CD4-positive, alpha-beta T cell (primary cell): ENCODE data around the gene SLC9A6. TPM values are rescaled to one million over a fixed set of nuclear protein-coding genes. Genes with fewer than 3 reads are reported as not detected.
"Not testable (repeated sequence)": the region's sequence is repeated elsewhere in the genome, so short reads cannot be mapped to it uniquely, and the experiment has no call there.

Source experiments
- ATAC-seq: fragments of 200-7000 bp; cut with Tn5 transposase; one replicate; pipeline ENCODE4 v1.10.0; 2022; ENCODE audit warnings: mild to moderate bottlenecking; ENCODE audit not compliant: poor library complexity
- CTCF ChIA-PET: fragments of 350-600 bp; sonication (Branson Sonifier 250); formaldehyde crosslinking; loops from one replicate; lab custom pipeline; 2021; ENCODE audit warnings: antibody characterized with exemption, inconsistent platforms; lab: Charles Lee
- POLR2A ChIA-PET: fragments of 350-600 bp; sonication (Branson Sonifier 250); formaldehyde crosslinking; loops from one replicate; lab custom pipeline; 2021; ENCODE audit warnings: antibody characterized with exemption, inconsistent platforms; lab: Charles Lee
- DNase-seq, 14 experiments: peaks; one replicate each; pipeline ENCODE4 v3.0.0-alpha.2; 2013 to 2020; ENCODE audit warnings: mixed read lengths in 2 of 14
- H3K27ac ChIP-seq, 2 donors: one replicate each; pipeline versions ENCODE4 v1.5.1 to v1.7.0; 2013; ENCODE audit warnings: low read length in 2 of 2, low read depth in 1 of 2, mild to moderate bottlenecking in 1 of 2
- H3K27me3 ChIP-seq, 2 experiments: 1 replicate in 1 of 2; 2 replicates in 1 of 2; pipeline versions ENCODE4 v1.6.1 to v1.7.0; 2013; ENCODE audit warnings: low read length in 2 of 2, control low read depth in 1 of 2, mild to moderate bottlenecking in 1 of 2, moderate library complexity in 1 of 2; ENCODE audit not compliant: insufficient read depth in 2 of 2, control insufficient read depth in 1 of 2
- H3K36me3 ChIP-seq: one replicate; pipeline ENCODE4 v1.6.1; 2013; ENCODE audit warnings: low read length, control low read depth; ENCODE audit not compliant: insufficient read depth
- H3K4me1 ChIP-seq: one replicate; pipeline ENCODE4 v1.6.1; 2013; ENCODE audit warnings: low read length, control low read depth; ENCODE audit not compliant: insufficient read depth
- H3K4me3 ChIP-seq: one replicate; pipeline ENCODE4 v1.5.1; 2013; ENCODE audit warnings: mild to moderate bottlenecking, low read length, moderate library complexity
- H3K9me3 ChIP-seq, 2 experiments: 1 replicate in 1 of 2; 2 replicates in 1 of 2; pipeline versions ENCODE4 v1.6.1 to v1.7.0; 2013; ENCODE audit warnings: low read length in 2 of 2, mild to moderate bottlenecking in 2 of 2, control low read depth in 1 of 2, moderate library complexity in 1 of 2; ENCODE audit not compliant: control insufficient read depth in 1 of 2, insufficient read depth in 1 of 2
- H3K27ac Mint-ChIP-seq: one replicate; pipeline ENCODE4 v1.8.0; 2020; ENCODE audit warnings: mixed read lengths
- H3K27me3 Mint-ChIP-seq: one replicate; pipeline ENCODE4 v1.8.0; 2021; ENCODE audit warnings: mixed read lengths
- H3K36me3 Mint-ChIP-seq: one replicate; pipeline ENCODE4 v1.8.0; 2021; ENCODE audit warnings: low read depth, mixed read lengths
- H3K4me1 Mint-ChIP-seq: one replicate; pipeline ENCODE4 v1.8.0; 2021; ENCODE audit warnings: low read depth, mixed read lengths
- H3K4me3 Mint-ChIP-seq: one replicate; pipeline ENCODE4 v1.8.0; 2020; ENCODE audit warnings: mild to moderate bottlenecking, mixed read lengths
- H3K9me3 Mint-ChIP-seq: one replicate; pipeline ENCODE4 v1.8.0; 2020; ENCODE audit warnings: mixed read lengths
- intact Hi-C, 2 experiments: fragments of 100-400 bp; cut with DNase I in 1 of 2; cut with micrococcal nuclease in 1 of 2; formaldehyde crosslinking; loops; one replicate each; pipeline versions ENCODE4 v1.15.1 to v1.9.0; 2023 to 2025; cut with DNase I, micrococcal nuclease
- total RNA-seq, 174 experiments: library from RNA in 2 of 174; stranded (reverse) in 2 of 174; gene quantifications; one replicate each; pipeline ENCODE4 v1.2.3 and lab custom pipeline; 2021 to 2026
- TF ChIP-seq, protein P1 (sequence below): fragments of 200-600 bp; IDR thresholded peaks from one replicate; pipeline ENCODE4 v1.8.0; 2022; ENCODE audit warnings: antibody characterized with exemption, mild to moderate bottlenecking

SLC9A6 gene
- total RNA-seq, 2 experiments from 2014 or later: 17.8 to 20.0 TPM

DNA sequence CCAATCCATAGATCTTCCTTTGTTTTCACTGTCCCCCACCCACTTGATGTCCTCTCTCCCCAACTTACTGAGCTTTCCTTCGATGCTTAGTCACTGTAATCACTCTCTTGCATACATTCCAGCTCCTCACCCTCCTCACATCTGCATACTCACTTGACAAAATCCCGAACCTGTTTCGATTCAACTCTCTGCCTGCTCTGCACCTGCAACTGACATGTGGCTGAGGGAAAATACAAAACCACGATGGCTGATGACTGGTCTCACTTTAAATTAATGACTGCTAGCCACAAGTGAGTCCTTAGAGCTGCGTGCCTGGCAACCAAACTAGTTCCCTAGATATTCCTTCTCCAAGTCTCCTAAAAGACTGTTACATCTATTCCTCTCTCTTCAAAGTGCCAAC, 91.7 kb downstream of the SLC9A6 start:
- TF ChIP-seq, protein P1, sequence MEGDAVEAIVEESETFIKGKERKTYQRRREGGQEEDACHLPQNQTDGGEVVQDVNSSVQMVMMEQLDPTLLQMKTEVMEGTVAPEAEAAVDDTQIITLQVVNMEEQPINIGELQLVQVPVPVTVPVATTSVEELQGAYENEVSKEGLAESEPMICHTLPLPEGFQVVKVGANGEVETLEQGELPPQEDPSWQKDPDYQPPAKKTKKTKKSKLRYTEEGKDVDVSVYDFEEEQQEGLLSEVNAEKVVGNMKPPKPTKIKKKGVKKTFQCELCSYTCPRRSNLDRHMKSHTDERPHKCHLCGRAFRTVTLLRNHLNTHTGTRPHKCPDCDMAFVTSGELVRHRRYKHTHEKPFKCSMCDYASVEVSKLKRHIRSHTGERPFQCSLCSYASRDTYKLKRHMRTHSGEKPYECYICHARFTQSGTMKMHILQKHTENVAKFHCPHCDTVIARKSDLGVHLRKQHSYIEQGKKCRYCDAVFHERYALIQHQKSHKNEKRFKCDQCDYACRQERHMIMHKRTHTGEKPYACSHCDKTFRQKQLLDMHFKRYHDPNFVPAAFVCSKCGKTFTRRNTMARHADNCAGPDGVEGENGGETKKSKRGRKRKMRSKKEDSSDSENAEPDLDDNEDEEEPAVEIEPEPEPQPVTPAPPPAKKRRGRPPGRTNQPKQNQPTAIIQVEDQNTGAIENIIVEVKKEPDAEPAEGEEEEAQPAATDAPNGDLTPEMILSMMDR: no peak
- peaks cover 0 to 5% of the 10 kb centered on the region in 2 experiments for H3K27me3 ChIP-seq
- Mint-ChIP-seq H3K9me3 (no peaks in the 10 kb centered on the region), H3K4me3 (no peak overlapping the region), H3K4me1 (no peaks in the 10 kb centered on the region), H3K27me3 (no peaks in the 10 kb centered on the region), H3K27ac (no peak overlapping the region), H3K36me3 (no peaks in the 10 kb centered on the region)
- ChIA-PET POLR2A (no interaction called here), CTCF (no interaction called here)
- H3K9me3 ChIP-seq: no peaks in the 10 kb centered on the region
- no peak for DNase-seq
- no peak overlapping the region for H3K27ac ChIP-seq
- H3K36me3 ChIP-seq: no peaks in the 10 kb centered on the region
- intact Hi-C loops: no loop called here
- no peaks in the 10 kb centered on the region for H3K4me1 ChIP-seq
- H3K4me3 ChIP-seq: no peak overlapping the region
- ATAC-seq: no peak

GRCh38 chrX:136080766-136081165, 95.5 kb downstream of the SLC9A6 start:
- no peak for DNase-seq
- Mint-ChIP-seq H3K4me3 (no peak overlapping the region), H3K36me3 (no peaks in the 10 kb centered on the region), H3K27me3 (no peaks in the 10 kb centered on the region), H3K4me1 (no peaks in the 10 kb centered on the region), H3K27ac (no peak overlapping the region), H3K9me3 (no peaks in the 10 kb centered on the region)
- Histone ChIP-seq H3K27ac (no peak overlapping the region), H3K4me1 (no peaks in the 10 kb centered on the region), H3K4me3 (no peak overlapping the region), H3K36me3 (no peaks in the 10 kb centered on the region), H3K27me3 (peaks cover 0 to 5% of the 10 kb centered on the region in 2 experiments), H3K9me3 (no peaks in the 10 kb centered on the region)
- no peak for ATAC-seq
- ChIA-PET POLR2A (interaction anchor here (0.6 kb wide), 1 partner anchor 110 kb away, joined by 3 read pairs; no protein-coding TSS in a partner anchor), CTCF (no interaction called here)
- intact Hi-C loops: no loop called here
- TF ChIP-seq, protein P1: no peak

- no peaks in the 10 kb centered on the region for H3K4me1 ChIP-seq
- no peaks in the 10 kb centered on the region for H3K27me3 ChIP-seq
- TF ChIP-seq, protein P1: no peak
- ChIA-PET POLR2A (no interaction called here), CTCF (no interaction called here)
- Mint-ChIP-seq H3K9me3 (no peaks in the 10 kb centered on the region), H3K36me3 (no peaks in the 10 kb centered on the region), H3K27me3 (no peaks in the 10 kb centered on the region), H3K4me3 (no peak overlapping the region), H3K4me1 (no peaks in the 10 kb centered on the region), H3K27ac (no peak overlapping the region)
- H3K27ac ChIP-seq: no peak overlapping the region
- H3K36me3 ChIP-seq: no peaks in the 10 kb centered on the region
- intact Hi-C loops: no loop called here
- DNase-seq (no peak), ATAC-seq (no peak)
- H3K4me3 ChIP-seq: no peak overlapping the region
- no peaks in the 10 kb centered on the region for H3K9me3 ChIP-seq
Measured at GRCh38 chrX:136086521-136086920, 101.3 kb downstream of the SLC9A6 start.

DNA sequence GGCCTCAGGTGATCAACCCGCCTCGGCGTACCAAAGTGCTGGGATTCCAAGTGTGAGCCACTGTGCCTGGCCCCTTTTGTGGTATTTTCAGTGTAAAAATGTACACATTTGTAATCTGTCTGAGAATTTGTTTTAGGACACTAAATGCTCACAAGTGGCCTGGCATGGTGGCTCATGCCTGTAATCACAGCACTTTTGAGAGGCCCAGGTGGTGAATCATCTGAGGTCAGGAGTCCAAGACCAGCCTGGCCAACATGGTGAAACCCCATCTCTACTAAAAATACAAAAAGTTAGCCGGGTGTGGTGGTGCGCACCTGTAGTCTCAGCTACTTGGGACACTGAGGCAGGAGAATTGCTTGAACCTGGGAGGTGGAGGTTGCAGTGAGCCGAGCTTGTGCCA, 106.7 kb downstream of the SLC9A6 start:
- H3K4me3 Mint-ChIP-seq, CTCF ChIA-PET, H3K27me3 Mint-ChIP-seq, H3K9me3 ChIP-seq, intact Hi-C loops, ATAC-seq, H3K36me3 Mint-ChIP-seq, H3K36me3 ChIP-seq, POLR2A ChIA-PET, H3K27ac Mint-ChIP-seq, H3K9me3 Mint-ChIP-seq, H3K4me1 Mint-ChIP-seq, H3K27me3 ChIP-seq, H3K4me3 ChIP-seq, H3K4me1 ChIP-seq, H3K27ac ChIP-seq, DNase-seq: not testable (repeated sequence)
